Keratinocyte (primary cell): ENCODE results near the gene THBD.

Experiments
- CTCF ChIP-seq, 3 experiments: IDR thresholded peaks in 1 of 3; conservative IDR thresholded peaks in 1 of 3; optimal IDR thresholded peaks in 1 of 3; 2 replicates in 2 of 3; 3 replicates in 1 of 3; pipeline versions ENCODE3 to v1.5.1; 2011; ENCODE audit warnings: low read length in 3 of 3, mild to moderate bottlenecking in 3 of 3, moderate library complexity in 2 of 3, control low read depth in 1 of 3, inconsistent platforms in 1 of 3; ENCODE audit not compliant: insufficient read depth in 2 of 3; ENCODE audit errors: extremely low read depth in 1 of 3
- EZH2 ChIP-seq: IDR thresholded peaks from one replicate; pipeline ENCODE4 v1.6.1; 2012; ENCODE audit warnings: inconsistent platforms, mild to moderate bottlenecking, low read length, moderate library complexity

DNA sequence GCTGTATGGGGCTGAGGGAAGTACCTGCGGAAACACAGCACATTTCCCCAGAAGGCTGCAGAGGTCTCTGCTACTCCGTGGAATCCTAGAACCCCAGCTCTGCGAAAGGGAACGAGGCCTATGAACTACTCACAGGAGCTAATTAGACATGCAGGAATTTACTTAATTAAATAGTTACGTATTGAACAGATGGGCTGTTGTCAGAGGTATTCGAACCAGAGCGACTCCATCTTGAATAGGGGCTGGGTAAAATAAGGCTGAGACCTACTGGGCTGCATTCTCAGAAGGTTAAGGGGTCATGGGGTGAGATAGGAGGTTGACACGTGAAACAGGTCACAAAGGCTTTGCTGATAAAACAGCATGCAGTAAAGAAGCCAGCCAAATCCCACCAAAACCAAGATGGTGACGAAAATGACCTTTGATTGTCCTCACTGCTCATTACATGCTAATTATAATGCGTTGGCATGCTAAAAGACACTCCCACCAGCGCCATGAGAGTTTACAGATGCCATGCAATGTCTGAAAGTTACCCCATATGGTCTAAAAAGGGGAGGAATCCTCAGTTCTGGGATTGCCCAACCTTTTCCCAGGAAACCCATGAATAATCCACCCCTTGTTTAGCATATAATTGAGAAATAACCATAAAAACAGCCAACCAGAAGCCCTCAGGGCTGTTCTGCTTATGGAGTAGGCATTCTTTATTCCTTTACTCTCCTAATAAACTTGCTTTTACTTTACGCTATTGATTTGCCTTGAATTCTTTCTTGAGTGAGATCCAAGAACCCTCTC, 29.0 kb downstream of the THBD start:
- no peak for TF ChIP-seq CTCF (optimal IDR thresholded peaks at IDR 0.05 in 1 of 3, IDR thresholded peaks at IDR 0.05 in 1 of 3, conservative IDR thresholded peaks at IDR 0.05 in 1 of 3; ENCODE audit: extremely low read depth in 1 of 3, insufficient read depth in 2 of 3, low read length in 3 of 3)
- TF ChIP-seq EZH2 = no peak
